HG03558 (cell line): ENCODE results near the gene ABO.
"Not testable (repeated sequence)": the region's sequence is repeated elsewhere in the genome, so short reads cannot be mapped to it uniquely, and the experiment has no call there.

Source experiments
- ATAC-seq: cut with Tn5 transposase; IDR thresholded peaks from one replicate; pipeline ENCODE4 v1.9.1; 2021; ENCODE audit warnings: moderate number of reproducible peaks; ENCODE audit not compliant: unreplicated experiment; ENCODE audit errors: extremely low read depth

Gene ABO

DNA sequence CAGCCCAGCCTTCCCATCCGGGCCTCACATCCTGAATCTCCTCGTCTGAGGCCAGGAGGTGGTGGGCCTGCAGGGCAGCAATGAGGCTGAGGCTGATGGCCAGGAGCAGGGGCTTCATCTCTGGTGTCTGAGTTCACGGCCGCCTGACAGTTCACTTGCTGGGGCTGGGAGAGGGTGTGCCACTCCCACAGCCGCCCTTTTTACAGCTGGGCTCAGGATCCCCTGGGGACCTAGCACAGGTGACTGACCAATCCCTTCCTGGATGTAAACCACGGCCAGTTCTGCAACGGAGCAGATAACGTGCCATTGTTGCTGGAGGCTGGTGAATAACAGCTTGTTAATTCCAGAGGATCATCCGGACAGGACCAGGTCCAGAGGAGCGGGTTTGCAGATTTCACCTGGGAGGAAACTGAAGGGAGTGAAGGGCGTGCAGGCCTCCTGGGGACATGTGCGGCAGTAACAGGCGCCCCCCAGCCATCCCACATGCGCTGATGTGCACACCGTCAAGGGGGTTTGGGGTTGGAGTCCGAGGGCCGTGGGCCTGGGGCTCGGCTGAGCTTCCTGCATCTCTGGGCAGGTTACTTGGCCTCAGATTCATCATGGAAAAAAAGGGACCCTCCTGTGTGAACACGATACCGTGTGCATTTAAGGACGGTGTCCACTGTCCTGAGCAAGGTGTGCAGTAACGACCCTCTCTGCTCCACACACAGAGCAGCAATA lies 46.4 kb downstream of the ABO start:
- ATAC-seq = not testable (repeated sequence)

DNA sequence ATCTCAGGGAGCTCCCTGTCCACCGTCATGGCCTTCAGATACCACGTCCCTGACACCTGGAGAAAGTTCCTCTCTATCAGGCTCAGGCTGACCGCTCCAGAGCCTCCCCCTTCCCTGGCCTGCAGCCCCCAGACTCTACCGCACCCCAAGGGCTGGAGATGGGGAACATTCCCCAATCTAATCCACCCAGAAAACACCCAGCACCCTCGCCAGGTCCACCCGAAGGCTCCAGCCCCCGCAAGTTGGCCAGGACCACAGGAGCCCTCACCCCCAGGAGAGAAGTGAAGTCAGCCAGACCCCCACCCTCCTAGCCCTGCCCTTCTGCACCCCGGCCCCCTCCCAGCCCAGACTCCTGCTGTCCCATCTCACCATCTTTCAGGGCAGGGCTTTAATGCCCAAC lies 47.0 kb downstream of the ABO start:
- ATAC-seq = not testable (repeated sequence)

DNA sequence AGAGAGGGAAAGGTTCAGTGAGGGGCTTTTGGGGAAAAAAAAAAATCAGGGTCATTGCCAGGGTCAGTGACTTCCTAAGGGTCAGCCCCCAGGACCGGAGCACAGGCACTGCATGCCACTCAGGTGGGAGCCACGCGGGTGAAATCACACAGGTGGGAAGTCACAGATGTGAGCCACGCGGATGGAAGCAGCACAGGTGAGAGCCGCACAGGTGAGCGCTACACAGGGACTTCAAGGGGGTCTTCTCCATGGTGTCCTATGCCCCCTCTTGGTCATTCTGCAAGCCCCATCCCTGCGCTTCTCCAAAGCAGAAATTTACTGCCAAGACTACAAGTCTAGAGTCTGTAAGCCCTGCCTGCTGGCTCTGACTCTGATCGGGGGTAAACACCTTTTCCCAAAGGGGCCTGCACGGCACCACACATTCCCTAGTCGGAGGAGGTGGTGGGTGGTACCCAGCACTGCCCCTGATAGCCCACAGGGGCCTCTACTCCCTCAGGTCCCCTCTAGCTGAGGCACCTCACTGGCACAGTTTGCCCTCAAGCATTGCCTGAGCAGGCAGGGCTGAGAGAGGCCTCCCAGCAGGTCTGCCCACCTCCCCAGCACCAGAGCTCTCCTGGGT lies 47.6 kb downstream of the ABO start:
- ATAC-seq = no peak

DNA sequence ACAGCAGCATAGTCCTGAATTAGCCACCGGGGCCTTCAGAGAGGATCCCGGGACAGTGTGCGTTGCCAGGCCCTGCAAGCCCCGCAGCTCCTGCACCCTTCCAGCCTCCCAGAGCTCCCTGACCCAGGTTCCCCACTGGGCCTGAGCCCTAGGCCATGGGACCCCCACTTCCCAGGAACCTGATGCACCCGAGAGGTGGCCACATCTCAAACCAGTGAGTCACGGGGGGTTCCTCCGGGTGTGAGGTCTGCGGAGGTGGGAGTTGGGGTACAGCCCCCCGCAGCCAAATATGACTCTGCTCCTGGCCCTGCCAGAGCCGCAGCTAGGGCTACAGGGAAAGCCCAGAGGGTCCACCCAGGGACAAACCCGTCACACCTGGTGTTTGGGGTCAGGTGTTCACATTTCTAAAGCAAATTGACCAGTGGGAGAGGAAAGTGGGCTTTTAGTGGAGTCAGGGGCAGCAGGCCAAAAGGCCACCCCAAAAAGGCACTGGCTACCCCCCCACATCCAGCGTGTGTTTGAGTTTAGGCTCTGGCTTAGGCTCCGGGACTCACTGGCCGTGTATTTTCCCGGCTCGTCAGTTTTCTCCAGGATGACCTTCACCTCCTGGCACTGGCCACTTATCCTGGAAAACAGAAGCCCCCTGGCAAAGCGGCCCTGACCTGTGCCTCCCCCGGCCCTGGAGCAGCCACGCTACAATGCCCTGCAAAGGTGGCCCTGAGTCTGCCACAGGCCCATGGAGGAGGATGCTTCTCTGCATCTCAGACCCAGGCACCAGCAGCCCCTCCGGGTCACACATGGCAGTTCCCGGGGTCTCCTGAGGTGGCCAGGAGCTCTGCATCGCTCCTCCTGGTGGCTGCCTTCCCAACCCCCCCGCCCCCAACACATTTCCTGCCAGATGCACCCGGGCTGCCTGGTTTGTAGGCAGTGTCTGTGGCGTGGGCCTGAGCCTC lies 48.5 kb downstream of the ABO start:
- no peak for ATAC-seq

DNA sequence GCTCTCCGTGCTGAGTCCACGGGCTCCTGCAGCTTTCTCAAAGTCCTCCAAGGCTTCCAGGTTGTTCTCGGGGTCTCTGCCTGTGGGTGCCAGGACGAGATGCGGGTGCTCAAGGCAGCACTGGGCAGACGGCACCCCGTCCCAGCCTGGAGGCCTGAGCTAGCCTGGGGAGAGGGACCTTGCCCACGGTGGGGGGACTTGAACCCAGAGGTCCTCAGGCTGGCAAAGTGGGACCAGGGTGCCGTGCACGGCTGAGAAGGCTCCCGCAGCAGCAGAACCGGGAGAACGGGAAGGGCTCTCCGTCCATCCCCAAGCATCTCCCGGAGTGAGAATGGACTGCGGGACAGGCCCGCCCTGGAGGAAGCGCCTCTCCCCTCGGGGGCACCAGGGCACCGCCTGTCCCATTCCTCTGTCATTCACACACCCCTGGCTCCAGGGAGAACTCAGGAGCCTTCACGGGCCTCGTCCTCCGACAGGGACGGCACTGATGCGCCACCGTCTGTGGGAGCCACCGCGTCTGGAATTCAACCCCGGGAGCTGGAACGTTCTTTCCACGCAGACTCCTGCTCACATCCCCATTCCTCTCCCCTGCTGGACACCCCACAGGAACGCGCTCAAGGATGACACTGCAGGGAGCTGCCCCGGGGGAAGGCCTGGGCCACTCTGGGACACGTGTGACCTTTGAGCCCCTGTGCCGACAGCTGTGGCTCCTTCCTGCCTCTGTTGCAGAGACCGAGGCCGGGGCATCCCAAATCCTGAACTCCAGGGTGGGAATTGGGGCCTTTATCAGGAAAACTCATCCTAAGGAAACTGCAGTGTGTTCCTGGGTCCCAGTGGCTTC lies 49.6 kb downstream of the ABO start:
- ATAC-seq = no peak

DNA sequence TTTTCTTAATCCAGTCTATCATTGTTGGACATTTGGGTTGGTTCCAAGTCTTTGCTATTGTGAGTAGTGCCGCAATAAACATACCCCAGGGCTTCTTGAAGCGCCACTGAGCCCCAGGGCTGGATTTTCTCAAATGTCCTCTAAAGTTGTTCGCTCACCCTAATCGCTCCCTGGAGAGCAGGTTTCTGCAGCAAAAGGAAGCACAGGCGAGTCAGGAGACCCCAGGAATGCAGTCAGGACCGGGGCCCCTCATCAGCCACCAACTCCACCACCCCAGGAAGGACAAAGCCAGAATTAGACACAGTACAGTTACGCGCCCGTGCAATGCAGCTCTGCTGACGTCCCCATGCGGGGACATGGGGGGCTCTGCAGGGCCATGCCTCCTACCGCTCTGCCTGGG lies 50.2 kb downstream of the ABO start:
- ATAC-seq = no peak

DNA sequence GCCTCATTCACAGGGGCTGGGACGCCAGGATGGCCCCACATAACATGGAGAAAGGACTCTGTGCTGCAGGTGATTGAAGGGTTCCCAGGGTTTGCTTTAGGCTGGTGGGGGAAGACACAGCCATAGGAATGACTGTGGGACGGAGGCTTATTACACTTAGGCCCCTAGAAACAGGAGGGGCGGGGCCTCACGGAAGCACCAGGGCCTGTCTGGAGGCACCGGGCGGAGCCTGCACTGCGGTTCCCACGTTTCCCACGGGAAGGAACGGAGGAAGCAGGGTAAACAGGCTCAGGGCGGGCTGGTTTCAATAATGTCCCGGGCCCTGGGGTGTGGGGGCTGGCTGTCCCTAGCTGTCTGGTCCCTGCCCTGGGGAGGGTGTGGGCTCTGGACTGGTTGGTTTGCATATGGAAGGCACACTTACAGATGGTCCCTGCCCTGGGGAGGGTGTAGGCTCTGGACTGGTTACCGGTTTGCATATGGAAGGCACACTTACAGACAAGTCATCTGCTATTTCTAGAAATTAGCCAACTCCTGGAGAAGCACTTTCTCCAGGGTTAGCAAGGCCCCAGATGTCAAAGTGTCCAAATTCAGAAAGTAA lies 51.7 kb downstream of the ABO start:
- ATAC-seq = not testable (repeated sequence)

DNA sequence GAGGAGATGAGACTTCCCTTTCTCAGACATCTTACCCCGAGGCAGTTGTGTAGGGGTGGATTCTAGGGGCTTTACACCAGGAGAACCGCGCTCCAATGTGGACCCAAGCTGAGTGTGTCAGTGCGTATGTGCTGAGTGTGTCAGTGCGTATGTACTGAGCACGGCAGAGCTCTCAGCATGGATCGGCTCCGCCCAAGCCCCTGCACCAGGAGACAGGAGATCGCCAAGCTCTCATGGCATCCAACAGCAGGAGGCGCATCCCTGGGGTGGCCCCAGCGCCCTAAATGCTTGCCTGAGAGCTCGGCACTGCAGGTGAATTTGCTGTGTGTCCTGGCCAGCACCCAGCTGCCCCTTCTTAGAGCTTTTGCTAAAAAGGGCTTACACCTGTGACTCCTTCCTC lies 53.0 kb downstream of the ABO start:
- ATAC-seq = not testable (repeated sequence)

DNA sequence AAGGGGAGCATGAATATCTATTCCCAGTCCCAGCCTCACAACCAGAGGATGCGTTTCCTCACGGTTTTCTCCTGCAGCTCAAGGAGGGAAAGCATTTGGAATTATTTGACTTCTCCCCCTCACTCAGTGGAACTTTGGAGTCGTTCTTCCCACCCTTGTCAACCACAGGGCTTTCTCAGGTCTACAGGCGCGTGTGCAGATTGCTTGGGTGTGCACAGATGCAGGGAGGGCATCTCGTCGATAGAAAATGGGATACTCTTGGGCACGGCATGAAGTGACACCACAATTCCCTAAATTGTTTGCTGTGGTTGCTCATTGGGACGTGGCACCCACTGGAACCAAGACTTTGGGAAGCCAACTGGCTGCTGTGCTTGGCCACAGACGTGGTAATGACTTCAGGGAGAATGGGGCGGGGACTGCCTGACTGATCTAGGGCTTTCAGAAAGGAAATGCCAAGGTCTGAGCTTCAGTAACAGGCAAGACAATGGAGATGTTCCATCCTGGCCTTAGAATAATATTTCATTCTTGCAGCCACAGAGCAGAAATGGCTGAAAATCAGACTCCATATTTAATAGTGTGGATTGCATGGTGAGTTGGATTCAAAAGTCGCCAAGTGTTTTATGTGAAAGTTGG lies 53.7 kb downstream of the ABO start:
- ATAC-seq = no peak

DNA sequence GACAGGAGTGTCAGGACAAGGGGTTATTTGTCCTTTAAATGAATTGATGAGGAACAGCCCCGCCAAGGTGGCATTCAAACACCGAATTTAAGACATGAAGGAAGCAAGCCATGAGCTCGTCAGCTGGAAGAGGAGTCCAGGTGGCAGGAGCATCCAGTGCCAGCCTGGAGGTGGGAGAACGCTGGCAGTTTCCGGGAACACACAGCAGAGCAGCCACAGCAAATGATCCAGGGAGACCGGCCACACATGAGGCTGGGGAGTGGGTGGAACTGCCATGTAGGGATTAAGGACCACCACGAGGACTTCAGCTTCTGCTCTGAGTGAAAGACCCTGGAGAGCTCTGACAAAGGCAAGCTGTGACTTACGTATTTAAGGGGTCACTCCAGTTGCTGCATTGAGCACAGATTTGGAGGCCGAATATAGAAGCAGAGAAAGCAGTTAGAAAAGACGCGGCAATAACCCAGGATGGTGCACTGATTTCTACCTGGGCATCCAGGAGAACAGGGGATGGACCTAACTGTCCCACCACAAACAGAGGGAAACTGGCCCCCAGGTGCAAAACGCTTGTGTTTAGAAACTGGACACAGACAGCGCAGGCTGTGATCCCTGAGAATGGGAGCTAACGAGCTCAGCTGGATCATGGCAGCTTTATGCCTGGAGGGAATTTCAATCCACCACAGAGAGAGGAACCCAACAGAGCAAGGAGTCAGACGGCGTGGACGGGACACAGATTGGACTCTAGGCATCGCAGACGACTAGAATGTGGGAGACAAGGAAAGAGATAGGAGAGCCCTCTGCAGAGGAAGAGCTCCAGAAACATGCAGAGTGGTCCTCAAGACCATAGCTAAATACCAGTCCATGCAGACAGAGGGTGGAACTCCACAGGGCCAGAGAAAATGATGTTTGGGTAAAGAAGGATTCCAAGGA lies 56.7 kb downstream of the ABO start:
- not testable (repeated sequence) for ATAC-seq

DNA sequence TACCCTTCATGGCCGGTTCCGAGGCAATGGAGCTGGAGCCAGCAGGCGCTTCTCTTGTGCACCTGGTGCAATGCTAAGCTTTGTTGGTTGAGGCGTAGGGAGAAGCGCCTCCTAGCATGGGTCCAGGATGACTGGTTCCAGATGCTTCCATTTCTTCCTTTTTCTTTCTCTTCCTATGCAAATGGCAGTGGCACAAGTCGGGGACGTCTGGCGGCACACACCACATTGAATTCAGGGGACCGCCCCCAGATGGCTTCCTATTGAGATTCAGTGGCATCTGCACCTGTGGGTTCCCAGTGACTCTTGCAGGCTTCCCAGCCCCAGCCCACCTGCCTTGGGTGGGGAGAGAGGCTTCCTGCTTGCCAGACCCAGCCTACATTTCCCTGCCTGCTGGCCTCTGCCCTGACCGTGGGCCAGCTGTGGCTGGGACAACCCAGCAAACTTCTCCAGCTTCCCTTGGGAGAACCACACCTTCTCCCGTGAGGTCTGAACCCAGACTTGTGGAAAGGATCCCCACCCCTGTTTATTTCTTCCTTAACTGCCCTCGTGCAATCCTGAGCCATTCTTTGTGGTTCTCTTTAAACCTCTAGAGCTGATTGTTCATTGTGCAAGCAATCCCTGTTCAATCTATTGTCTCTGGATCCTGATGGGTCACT lies 57.5 kb downstream of the ABO start:
- not testable (repeated sequence) for ATAC-seq

DNA sequence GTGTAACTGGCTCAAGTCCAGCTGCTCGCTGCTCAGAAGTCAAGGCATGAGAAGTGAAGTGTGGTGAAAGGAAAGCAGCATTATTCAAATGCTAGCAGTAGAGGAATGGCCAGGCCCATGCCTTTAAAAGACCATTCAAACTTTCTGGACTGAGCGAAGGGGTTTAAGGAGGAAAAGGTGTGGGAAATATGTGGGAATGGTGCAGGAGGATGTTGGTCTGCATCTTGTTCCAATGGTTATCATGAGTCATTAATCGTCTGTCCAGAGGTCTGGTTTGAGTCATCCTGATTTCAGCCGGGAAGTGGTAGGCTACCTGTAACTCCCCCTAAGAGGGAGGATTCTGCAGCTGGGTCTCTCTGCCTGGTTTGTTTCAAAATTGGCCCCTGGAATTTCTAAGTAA lies 60.7 kb downstream of the ABO start:
- not testable (repeated sequence) for ATAC-seq

DNA sequence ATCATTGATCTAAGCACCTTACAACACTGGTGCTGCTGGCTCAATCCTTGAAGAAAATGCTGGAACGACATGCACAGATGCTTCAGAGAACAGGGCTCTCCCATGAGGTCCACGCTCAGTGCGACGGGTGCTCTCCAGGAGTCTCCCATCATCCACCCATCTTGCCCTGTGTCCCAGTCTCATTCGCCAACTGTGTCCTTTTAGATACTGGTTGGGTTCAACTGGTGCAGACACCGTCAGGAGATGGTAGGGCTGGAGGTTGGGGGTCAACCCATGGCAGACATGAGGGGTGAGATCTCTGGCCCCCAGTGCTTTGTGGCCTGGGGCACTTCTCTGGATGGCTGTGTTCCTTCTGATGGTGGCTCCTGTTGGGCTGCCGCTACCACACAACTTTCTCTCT lies 64.4 kb downstream of the ABO start:
- no peak for ATAC-seq

DNA sequence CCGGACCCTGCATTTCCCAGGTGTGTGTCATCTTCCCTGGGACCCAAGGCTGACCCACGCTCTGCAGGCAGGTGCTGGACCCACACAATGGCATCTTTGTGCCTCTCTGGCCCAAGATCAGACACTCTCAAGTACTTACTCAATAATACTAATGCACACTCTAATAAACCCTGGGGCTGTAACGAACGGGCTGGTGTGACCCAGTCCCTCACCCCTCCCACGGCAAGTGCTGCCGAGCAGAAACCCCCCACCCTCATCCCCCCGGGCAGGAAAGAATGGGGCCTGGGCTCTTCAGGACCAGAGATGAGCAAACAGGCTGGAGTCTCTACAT lies 64.8 kb downstream of the ABO start:
- no peak for ATAC-seq

DNA sequence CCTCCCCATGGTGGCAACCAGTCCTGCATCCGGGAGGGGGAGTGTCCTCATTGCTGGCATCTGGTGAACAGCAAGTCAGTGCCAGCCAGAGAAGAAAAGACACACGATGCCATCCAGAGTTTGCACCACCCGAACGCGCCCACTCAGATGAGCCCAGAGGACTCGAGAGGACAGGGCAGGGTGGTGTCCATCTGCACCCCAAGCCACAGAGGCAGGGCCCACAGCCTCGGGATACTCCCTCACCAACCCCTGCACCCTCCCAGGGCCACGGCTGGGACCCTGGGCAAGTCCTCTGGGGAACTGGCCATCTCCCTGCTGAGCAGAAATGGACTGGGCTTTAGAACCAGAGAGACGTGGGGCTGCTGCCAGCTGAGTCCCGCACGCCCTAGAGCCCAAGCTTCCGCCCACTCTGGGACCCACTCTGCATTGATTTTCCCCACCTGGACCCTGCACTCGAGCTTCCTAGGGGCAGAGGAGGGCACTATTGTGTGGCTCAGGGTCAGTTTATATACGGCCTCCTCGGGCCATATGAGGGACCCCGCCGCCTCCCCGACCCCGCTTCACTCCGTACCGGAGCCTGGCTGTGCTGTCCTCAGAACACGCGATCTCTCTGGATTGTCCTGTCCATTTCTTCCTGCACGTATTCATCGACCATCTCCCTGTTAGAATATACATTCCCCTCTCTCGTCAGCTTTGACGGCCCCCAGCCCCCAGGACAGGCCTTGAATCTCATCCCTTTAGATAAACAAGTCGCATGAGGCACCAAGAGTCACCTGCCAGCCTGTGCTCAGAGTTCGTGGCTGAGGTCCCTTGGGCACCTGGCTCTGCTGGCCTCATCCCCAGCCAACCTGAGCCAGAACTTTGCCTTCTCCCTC lies 65.4 kb downstream of the ABO start:
- ATAC-seq = not testable (repeated sequence)

DNA sequence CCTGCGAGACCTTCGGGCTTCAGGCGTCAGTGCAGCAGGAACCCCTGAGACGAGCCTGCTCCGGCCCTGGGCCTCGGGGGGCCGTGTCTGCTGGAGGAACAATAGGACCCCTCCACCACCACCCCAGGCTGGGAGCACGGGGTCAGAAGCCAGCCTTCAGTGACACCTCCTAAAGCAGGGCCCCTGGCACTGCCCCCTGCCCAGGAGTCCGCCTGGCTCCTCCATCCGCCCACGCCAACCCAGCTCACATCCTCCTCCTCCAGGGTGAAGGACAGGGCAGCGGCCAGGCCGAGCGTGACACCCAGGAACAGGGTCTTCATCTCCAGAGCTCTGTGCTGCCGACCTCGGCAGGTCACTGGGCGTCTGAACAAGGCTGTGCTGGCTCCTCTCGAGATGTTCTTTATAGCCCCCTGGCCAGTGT lies 66.1 kb downstream of the ABO start, which contains the start of gene OBP2B:
Gene OBP2B (minus strand): TSS at position 371 of the 421 bp plus-strand sequence. CDS start 51 bp downstream, at position 320.
- not testable (repeated sequence) for ATAC-seq
